ENCODE data around the gene SLC7A4. TPM values are rescaled to one million over a fixed set of nuclear protein-coding genes. Genes with fewer than 3 reads are reported as not detected.
A peak's percentile ranks its signal among the peaks of the same experiment; 100 is the strongest.
"Not testable (repeated sequence)": the region's sequence is repeated elsewhere in the genome, so short reads cannot be mapped to it uniquely, and the experiment has no call there.

Gene SLC7A4
- total RNA-seq, 3 donors from 2014 or later, result 1.6 to 2.4 (median 2.0) TPM

DNA sequence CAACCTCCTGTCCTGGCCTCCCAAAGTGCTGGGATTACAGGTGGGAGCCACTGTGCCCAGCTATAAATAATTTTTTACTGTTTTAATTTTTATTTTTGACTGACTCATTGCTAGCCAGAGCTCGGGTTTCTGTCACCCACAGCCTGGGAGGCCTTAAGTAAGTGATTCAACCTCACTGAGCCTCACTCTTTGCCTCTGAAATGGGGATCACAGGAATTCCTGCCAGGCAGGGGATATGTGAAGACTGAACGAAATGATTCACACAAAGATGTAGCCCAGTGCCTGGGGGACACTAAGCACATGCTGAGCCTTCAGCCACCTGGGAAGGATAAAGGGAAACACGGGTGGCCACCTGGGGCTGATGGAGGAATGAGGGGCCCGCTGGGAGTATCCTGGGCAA is 9.6 kb upstream of the SLC7A4 start:
- Histone ChIP-seq H3K4me1 (no peaks in the 10 kb centered on the region), H3K27me3 (no peaks in the 10 kb centered on the region), H3K36me3 (no peaks in the 10 kb centered on the region), H3K27ac (no peak overlapping the region), H3K9me3 (no peaks in the 10 kb centered on the region), H3K4me3 (no peak overlapping the region)
- DNase-seq (ENCODE audit: low spot score in 2 of 2), result no peak
- intact Hi-C loops (cut with DNase I; ENCODE audit: low total_unique reads), result no loop called here
- no peak for TF ChIP-seq POLR2A (IDR thresholded peaks at IDR 0.05)
- TF ChIP-seq POLR2AphosphoS5 (IDR thresholded peaks at IDR 0.05), result no peak
- TF ChIP-seq, protein P1, sequence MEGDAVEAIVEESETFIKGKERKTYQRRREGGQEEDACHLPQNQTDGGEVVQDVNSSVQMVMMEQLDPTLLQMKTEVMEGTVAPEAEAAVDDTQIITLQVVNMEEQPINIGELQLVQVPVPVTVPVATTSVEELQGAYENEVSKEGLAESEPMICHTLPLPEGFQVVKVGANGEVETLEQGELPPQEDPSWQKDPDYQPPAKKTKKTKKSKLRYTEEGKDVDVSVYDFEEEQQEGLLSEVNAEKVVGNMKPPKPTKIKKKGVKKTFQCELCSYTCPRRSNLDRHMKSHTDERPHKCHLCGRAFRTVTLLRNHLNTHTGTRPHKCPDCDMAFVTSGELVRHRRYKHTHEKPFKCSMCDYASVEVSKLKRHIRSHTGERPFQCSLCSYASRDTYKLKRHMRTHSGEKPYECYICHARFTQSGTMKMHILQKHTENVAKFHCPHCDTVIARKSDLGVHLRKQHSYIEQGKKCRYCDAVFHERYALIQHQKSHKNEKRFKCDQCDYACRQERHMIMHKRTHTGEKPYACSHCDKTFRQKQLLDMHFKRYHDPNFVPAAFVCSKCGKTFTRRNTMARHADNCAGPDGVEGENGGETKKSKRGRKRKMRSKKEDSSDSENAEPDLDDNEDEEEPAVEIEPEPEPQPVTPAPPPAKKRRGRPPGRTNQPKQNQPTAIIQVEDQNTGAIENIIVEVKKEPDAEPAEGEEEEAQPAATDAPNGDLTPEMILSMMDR (IDR thresholded peaks at IDR 0.05), result no peak

DNA sequence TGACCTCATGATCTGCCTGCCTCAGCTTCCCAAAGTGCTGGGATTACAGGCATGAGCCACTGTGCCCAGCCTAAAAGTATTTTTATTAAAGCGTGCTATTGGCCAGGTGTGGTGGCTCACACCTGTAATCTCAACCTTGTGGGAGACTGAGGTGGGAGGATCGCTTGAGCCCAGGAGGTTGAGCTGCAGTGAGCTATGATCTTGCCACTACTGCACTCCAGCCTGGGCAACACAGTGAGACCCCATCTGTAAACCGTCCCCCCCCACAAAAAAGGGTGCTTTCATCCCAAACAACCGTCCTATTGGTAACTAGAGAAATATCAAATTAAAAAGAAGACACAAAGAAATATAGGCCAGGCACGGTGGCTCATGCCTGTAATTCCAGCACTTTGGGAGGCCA is 6.8 kb upstream of the SLC7A4 start:
- H3K4me1 ChIP-seq; DNase-seq (ENCODE audit: low spot score in 2 of 2); H3K36me3 ChIP-seq; H3K27ac ChIP-seq; H3K27me3 ChIP-seq; H3K9me3 ChIP-seq; H3K4me3 ChIP-seq; intact Hi-C loops (cut with DNase I; ENCODE audit: low total_unique reads): not testable (repeated sequence)

DNA sequence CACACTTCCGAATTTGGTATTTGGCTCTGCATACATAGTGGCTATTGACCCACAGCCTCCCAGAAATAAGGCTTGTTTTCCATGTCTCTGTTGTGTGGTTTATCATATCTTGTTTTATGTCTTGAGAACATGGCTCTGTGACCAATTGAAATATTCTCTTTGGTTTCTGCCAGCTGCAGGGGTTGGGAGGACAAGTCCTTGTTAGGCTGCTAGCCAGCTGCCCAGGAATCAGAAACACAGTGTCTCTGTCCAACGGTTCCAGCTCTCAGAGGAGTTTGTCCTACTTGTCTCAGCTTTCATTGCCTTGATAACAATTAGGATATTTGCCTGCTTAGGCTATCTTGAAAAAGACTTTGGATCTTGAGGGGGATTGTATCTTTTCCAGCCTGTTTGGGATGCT is 6.0 kb upstream of the SLC7A4 start:
- no peaks in the 10 kb centered on the region for H3K27me3 ChIP-seq
- H3K9me3 ChIP-seq, result no peaks in the 10 kb centered on the region
- intact Hi-C loops (cut with DNase I; ENCODE audit: low total_unique reads), result no loop called here
- no peaks in the 10 kb centered on the region for H3K36me3 ChIP-seq
- H3K4me1 ChIP-seq, result no peaks in the 10 kb centered on the region
- DNase-seq (ENCODE audit: low spot score in 2 of 2), result no peak
- TF ChIP-seq POLR2AphosphoS5 (IDR thresholded peaks at IDR 0.05) (no peak), POLR2A (IDR thresholded peaks at IDR 0.05) (no peak)
- TF ChIP-seq, protein P1 (IDR thresholded peaks at IDR 0.05), result no peak
- H3K4me3 ChIP-seq, result no peak overlapping the region
- peak overlapping the region in 1 of 2 donors; percentile 57 for H3K27ac ChIP-seq

DNA sequence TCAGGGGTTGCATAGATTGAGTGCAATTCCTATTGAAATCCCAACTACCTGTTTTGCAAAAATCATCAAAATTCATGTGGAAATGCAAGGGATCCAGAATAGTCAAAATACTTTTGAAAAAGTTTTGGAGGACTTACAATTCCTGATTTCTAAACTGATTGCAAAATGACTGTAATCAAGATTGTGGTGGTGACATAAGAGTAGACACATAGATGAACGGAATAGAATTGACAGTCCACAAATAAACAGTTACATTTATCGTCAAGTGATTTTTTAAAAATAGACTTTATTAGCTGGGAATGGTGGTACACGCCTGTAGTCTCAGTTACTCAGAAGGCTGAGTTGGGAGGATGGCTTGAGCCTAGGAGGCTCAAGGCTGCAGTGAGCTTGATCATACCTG is 2.6 kb upstream of the SLC7A4 start:
- TF ChIP-seq, protein P1 (IDR thresholded peaks at IDR 0.05), result no peak
- TF ChIP-seq POLR2AphosphoS5 (IDR thresholded peaks at IDR 0.05) (no peak), POLR2A (IDR thresholded peaks at IDR 0.05) (no peak)
- Histone ChIP-seq H3K36me3 (no peaks in the 10 kb centered on the region), H3K4me3 (no peak overlapping the region), H3K27ac (no peak overlapping the region), H3K27me3 (no peaks in the 10 kb centered on the region), H3K4me1 (peaks cover 0 to 5% of the 10 kb centered on the region in 2 donors), H3K9me3 (no peaks in the 10 kb centered on the region)
- no peak for DNase-seq (ENCODE audit: low spot score in 2 of 2)
- intact Hi-C loops (cut with DNase I; ENCODE audit: low total_unique reads), result no loop called here

DNA sequence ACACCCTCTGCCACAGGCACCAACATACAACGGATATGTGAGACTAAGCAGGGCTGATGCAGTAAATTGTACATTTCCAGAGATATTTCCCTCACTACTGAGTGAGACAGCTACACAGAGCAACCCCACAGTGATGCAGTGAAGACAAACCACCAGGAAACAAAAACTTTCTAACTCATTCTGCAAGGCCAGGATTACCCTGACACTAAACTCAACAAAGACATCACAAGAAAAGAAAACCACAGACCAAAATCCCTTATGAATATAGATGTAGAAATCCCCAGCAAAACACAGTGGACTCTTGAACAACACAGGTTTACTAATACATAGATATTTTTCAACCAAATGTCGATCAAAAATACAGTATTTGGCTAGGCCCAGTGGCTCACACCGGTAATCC is 1.5 kb upstream of the SLC7A4 start:
- intact Hi-C loops (cut with DNase I; ENCODE audit: low total_unique reads), result no loop called here
- Histone ChIP-seq H3K27ac (no peak overlapping the region), H3K9me3 (no peaks in the 10 kb centered on the region), H3K4me3 (no peak overlapping the region), H3K36me3 (no peaks in the 10 kb centered on the region), H3K4me1 (peaks cover 0 to 5% of the 10 kb centered on the region in 2 donors), H3K27me3 (no peaks in the 10 kb centered on the region)
- TF ChIP-seq POLR2AphosphoS5 (IDR thresholded peaks at IDR 0.05) (no peak), POLR2A (IDR thresholded peaks at IDR 0.05) (no peak)
- TF ChIP-seq, protein P1 (IDR thresholded peaks at IDR 0.05), result no peak
- no peak for DNase-seq (ENCODE audit: low spot score in 2 of 2)
